HepG2 (cell line): Measurements from ENCODE around the gene QRFP. TPM values are rescaled to one million over a fixed set of nuclear protein-coding genes. Genes with fewer than 3 reads are reported as not detected.

Source experiments
- FOSL2 ChIP-seq: sonication (generic); formaldehyde crosslinking; IDR thresholded peaks from 2 replicates; pipeline ENCODE4 v1.4.0; 2020; ENCODE audit warnings: missing genetic modification reagents
- GATAD2A ChIP-seq: IDR thresholded peaks from 2 replicates; pipeline ENCODE4 v1.6.1; 2016
- HES4 ChIP-seq: sonication (generic); formaldehyde crosslinking; IDR thresholded peaks from 2 replicates; pipeline ENCODE4 v1.9.0; 2021; ENCODE audit warnings: mild to moderate bottlenecking, missing genetic modification reagents, borderline replicate concordance
- KDM3A ChIP-seq: IDR thresholded peaks from 2 replicates; pipeline ENCODE4 v1.6.1; 2018; ENCODE audit warnings: low read depth, missing compliant biosample characterization
- MYC ChIP-seq: sonication (generic); formaldehyde crosslinking; IDR thresholded peaks from 2 replicates; pipeline ENCODE4 v1.9.0; 2021; ENCODE audit warnings: missing genetic modification reagents, borderline replicate concordance
- RAD21 ChIP-seq: fragments of 450-650 bp; formaldehyde crosslinking; IDR thresholded peaks from 2 replicates; pipeline ENCODE4 v1.5.0; 2020; ENCODE audit warnings: mild to moderate bottlenecking
- SIN3B ChIP-seq: fragments of 150-350 bp; IDR thresholded peaks from 2 replicates; pipeline ENCODE4 v1.6.1; 2014; ENCODE audit warnings: low read length
- XRCC5 ChIP-seq: fragments of 200-400 bp; formaldehyde crosslinking; optimal IDR thresholded peaks from 2 replicates; pipeline ENCODE3; 2017; ENCODE audit warnings: mild to moderate bottlenecking, low read length
- ZEB1 ChIP-seq: IDR thresholded peaks from 2 replicates; pipeline ENCODE4 v1.6.1; 2012; ENCODE audit warnings: mild to moderate bottlenecking, low read depth, inconsistent platforms; ENCODE audit not compliant: insufficient replicate concordance
- ZNF274 ChIP-seq: sonication (generic); formaldehyde crosslinking; IDR thresholded peaks from 2 replicates; pipeline ENCODE4 v1.5.1; 2020; ENCODE audit warnings: mild to moderate bottlenecking, missing genetic modification reagents
- ZNF574 ChIP-seq: sonication (generic); formaldehyde crosslinking; IDR thresholded peaks from 2 replicates; pipeline ENCODE4 v1.4.0; 2020; ENCODE audit warnings: missing genetic modification reagents
- ZNF605 ChIP-seq: sonication (generic); formaldehyde crosslinking; IDR thresholded peaks from 2 replicates; pipeline ENCODE4 v1.8.0; 2022; ENCODE audit warnings: mild to moderate bottlenecking, missing genetic modification reagents
- ZNF607 ChIP-seq: sonication (generic); formaldehyde crosslinking; IDR thresholded peaks from 2 replicates; pipeline ENCODE4 v1.5.1; 2020; ENCODE audit warnings: missing genetic modification reagents, mild to moderate bottlenecking, borderline replicate concordance
- ZNF800 ChIP-seq: sonication (generic); formaldehyde crosslinking; IDR thresholded peaks from 2 replicates; pipeline ENCODE4 v1.4.0; 2020; ENCODE audit warnings: missing genetic modification reagents
- polyA plus RNA-seq, 8 experiments: library from polyadenylated mRNA; depleted of rRNA in 3 of 8; stranded (reverse) in 7 of 8; unstranded in 1 of 8; fragments of >200 nt; fragmentation: Illumina TruSeq in 4 of 8; extraction: Trizol in 4 of 8; gene quantifications; 2 replicates each; pipeline versions ENCODE4 v1.2.1 to v1.2.3, GENCODE V29; 2011 to 2016; ENCODE audit warnings: low read depth in 4 of 8, missing spikeins in 1 of 8, mixed read lengths in 1 of 8; ENCODE audit not compliant: insufficient read depth in 1 of 8
- total RNA-seq, 5 experiments: library from RNA; depleted of rRNA; stranded (reverse); fragments of >200 nt; fragmentation: Illumina TruSeq; extraction: Trizol; gene quantifications; 2 replicates each; pipeline ENCODE4 v1.2.3, GENCODE V29; 2016; ENCODE audit warnings: low read depth in 1 of 5
- TF ChIP-seq, protein P1 (sequence below): sonication (generic); formaldehyde crosslinking; IDR thresholded peaks from 2 replicates; pipeline ENCODE4 v1.5.0; 2020; ENCODE audit warnings: mild to moderate bottlenecking, missing genetic modification reagents

QRFP gene
- total and polyA plus RNA-seq, 2 of the 13 experiments (the other 11 are each of a cell fraction or from before 2014, with no cell fraction given): not detected

DNA sequence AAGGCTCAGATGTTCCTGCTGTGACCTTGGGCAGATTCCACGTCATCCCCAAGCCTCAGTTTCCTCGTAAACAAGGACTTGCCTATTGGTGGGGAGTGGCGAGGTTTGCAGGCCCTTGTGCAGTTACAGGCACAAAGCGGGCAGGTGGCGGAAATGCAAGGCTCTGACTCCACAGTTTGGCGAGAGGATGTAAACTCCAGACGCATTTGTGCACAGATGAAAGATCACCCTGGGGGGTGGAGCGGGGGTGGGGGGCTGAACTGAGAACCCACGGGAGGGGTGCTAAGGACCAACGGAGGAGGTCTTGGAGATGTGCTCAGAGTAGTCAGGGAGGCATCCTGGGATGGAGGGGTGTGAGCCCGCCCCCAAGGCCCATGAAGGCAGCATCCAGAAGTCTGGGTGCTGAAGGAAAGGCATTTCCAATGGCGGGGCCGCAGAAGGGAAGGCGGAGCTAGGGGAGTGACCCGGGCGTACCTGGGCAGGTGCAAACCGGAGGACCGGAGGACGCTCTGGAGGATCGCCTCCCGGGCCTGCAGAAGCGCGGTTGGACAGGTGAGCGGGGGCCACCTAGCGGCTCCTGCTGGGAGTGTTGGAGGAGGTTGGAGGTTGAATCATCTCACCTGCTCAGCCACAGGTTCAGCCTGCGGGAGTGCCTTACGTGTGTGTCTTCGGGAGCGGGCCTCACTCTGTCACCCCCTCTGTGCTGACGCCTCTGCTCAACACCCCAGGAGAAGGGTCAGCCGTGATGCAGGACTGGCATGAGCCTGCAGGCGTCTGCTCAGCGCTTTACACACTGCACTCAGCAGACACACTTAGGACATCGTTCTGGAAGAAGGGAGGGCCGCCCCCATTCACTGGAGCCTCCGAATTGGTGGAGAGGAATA, 44.3 kb upstream of the QRFP start (continued):
- TF ChIP-seq ZNF800 (peak; percentile 90), ZEB1 (peak; percentile 91), ZNF574 (CRISPR knock-in tag) (0 out of 2 replicates have a peak, but pooled peaks have one; percentile 19), ZNF607 (CRISPR knock-in tag) (no peak), ZNF274 (CRISPR knock-in tag) (0 out of 2 replicates have a peak, but pooled peaks have one; percentile 30), FOSL2 (CRISPR knock-in tag) (peak; percentile 51; the same call in 1 of the 2 replicates), HES4 (CRISPR knock-in tag) (no peak), XRCC5 (peak; percentile 88), ZNF605 (CRISPR knock-in tag) (0 out of 2 replicates have a peak, but pooled peaks have one; percentile 25), RAD21 (CRISPR knock-in tag) (peak; percentile 87), GATAD2A (CRISPR knock-in tag) (0 out of 2 replicates have a peak, but pooled peaks have one; percentile 14), MYC (peak; percentile 29; the same call in 1 of the 2 replicates), KDM3A (CRISPR knock-in tag) (no peak), SIN3B (no peak)
- TF ChIP-seq, protein P1, sequence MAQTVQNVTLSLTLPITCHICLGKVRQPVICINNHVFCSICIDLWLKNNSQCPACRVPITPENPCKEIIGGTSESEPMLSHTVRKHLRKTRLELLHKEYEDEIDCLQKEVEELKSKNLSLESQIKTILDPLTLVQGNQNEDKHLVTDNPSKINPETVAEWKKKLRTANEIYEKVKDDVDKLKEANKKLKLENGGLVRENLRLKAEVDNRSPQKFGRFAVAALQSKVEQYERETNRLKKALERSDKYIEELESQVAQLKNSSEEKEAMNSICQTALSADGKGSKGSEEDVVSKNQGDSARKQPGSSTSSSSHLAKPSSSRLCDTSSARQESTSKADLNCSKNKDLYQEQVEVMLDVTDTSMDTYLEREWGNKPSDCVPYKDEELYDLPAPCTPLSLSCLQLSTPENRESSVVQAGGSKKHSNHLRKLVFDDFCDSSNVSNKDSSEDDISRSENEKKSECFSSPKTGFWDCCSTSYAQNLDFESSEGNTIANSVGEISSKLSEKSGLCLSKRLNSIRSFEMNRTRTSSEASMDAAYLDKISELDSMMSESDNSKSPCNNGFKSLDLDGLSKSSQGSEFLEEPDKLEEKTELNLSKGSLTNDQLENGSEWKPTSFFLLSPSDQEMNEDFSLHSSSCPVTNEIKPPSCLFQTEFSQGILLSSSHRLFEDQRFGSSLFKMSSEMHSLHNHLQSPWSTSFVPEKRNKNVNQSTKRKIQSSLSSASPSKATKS (CRISPR knock-in tag): no peak
